ENCODE results near the gene CLDN15.

DNA sequence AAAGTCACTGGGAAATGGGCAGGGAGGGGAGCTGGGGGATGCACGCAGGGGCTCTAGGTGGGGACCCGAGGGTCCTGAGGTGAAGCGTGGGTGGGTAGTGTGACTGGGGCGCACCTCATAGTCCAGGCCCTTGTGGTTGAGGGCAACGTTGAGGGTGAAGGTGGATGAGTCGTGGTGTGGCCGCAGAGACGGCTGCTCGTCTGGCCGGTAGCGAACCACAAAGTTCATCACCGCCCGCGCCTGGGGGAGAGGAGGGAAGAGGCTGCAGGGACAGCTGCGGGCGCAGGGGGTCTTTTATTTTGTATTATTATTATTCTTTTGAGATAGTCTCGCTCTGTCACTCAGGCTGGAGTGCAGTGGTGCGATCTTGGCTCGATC is 30.9 kb downstream of the CLDN15 start:
- TF ChIP-seq, protein P1, sequence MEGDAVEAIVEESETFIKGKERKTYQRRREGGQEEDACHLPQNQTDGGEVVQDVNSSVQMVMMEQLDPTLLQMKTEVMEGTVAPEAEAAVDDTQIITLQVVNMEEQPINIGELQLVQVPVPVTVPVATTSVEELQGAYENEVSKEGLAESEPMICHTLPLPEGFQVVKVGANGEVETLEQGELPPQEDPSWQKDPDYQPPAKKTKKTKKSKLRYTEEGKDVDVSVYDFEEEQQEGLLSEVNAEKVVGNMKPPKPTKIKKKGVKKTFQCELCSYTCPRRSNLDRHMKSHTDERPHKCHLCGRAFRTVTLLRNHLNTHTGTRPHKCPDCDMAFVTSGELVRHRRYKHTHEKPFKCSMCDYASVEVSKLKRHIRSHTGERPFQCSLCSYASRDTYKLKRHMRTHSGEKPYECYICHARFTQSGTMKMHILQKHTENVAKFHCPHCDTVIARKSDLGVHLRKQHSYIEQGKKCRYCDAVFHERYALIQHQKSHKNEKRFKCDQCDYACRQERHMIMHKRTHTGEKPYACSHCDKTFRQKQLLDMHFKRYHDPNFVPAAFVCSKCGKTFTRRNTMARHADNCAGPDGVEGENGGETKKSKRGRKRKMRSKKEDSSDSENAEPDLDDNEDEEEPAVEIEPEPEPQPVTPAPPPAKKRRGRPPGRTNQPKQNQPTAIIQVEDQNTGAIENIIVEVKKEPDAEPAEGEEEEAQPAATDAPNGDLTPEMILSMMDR (IDR thresholded peaks at IDR 0.05): no peak
- TF ChIP-seq POLR2A (IDR thresholded peaks at IDR 0.05) (no peak), POLR2AphosphoS5 (IDR thresholded peaks at IDR 0.05; ENCODE audit: insufficient read depth in 1 of 2, low read depth in 1 of 2) (no peak)

Data from vagina (tissue), 2 donors.